Measurements from ENCODE around the gene CGGBP1.

DNA sequence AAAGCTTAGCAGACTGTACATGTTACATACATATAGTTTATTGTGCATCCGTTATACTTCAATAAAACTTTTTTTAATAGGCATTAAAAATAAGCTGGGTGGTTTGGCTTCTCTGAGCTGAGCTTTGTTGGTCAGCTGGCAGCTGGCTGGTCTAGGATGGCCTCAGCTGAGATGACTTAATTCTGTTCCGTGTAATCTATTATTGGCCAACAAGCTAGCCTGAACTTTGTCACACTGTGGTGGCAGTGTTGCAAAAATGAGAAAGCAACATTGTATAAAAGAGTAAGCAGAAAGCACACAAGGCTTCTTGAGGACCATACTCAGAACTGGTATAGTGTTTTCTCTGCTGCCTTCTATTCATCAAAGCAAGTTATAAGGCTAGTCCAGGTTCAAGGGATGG lies 45.2 kb downstream of the CGGBP1 start:
- TF ChIP-seq, protein P1, sequence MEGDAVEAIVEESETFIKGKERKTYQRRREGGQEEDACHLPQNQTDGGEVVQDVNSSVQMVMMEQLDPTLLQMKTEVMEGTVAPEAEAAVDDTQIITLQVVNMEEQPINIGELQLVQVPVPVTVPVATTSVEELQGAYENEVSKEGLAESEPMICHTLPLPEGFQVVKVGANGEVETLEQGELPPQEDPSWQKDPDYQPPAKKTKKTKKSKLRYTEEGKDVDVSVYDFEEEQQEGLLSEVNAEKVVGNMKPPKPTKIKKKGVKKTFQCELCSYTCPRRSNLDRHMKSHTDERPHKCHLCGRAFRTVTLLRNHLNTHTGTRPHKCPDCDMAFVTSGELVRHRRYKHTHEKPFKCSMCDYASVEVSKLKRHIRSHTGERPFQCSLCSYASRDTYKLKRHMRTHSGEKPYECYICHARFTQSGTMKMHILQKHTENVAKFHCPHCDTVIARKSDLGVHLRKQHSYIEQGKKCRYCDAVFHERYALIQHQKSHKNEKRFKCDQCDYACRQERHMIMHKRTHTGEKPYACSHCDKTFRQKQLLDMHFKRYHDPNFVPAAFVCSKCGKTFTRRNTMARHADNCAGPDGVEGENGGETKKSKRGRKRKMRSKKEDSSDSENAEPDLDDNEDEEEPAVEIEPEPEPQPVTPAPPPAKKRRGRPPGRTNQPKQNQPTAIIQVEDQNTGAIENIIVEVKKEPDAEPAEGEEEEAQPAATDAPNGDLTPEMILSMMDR (conservative IDR thresholded peaks at IDR 0.05; ENCODE audit: low read depth, low read length) = no peak
- TF ChIP-seq EZH2 (IDR thresholded peaks at IDR 0.05; ENCODE audit: borderline replicate concordance, low read depth, low read length, poor library complexity, severe bottlenecking) = no peak

All from A673 (cell line).